Measurements from ENCODE around the gene AGAP2. TPM values are rescaled to one million over a fixed set of nuclear protein-coding genes. Genes with fewer than 3 reads are reported as not detected.
A peak's percentile ranks its signal among the peaks of the same experiment; 100 is the strongest.

AGAP2 gene
- total and polyA plus RNA-seq, 12 donors: 0.50 to 8.1 (median 2.1) TPM

DNA sequence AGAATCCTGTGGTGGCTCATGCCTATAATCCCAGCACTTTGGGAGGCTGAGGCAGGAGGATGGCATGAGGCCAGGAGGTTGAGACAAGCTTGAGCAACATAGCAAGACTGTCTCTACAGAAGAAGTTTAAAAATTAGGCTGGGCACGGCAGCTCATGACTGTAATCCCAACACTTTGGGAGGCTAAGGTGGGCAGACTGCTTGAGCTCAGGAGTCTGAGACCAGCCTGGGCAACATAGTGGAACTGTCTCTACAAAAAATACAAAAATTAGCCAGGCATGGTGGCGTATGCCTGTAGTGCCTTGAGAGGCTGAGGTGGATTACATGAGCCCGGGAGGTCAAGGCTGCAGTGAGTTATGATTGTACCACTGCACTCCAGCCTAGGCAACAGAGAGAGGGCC lies 29.3 kb upstream of the AGAP2 start:
- Histone ChIP-seq H3K4me1 (replicated peaks in 1 of 2) (peaks cover 30 to 37% of the 10 kb centered on the region in 2 donors), H3K27ac (no peak overlapping the region), H3K4me3 (no peak overlapping the region), H3K27me3 (no peaks in the 10 kb centered on the region), H3K36me3 (replicated peaks in 1 of 2) (no peaks in the 10 kb centered on the region), H3K9me3 (replicated peaks in 1 of 3) (no peaks in the 10 kb centered on the region)
- no peak for DNase-seq
- intact Hi-C loops (cut with DNase I): no loop called here
- 57 to 68% (median 61%) methylated on average over 3 of the region's 3 CpGs for WGBS, 4 donors
- TF ChIP-seq, protein P1, sequence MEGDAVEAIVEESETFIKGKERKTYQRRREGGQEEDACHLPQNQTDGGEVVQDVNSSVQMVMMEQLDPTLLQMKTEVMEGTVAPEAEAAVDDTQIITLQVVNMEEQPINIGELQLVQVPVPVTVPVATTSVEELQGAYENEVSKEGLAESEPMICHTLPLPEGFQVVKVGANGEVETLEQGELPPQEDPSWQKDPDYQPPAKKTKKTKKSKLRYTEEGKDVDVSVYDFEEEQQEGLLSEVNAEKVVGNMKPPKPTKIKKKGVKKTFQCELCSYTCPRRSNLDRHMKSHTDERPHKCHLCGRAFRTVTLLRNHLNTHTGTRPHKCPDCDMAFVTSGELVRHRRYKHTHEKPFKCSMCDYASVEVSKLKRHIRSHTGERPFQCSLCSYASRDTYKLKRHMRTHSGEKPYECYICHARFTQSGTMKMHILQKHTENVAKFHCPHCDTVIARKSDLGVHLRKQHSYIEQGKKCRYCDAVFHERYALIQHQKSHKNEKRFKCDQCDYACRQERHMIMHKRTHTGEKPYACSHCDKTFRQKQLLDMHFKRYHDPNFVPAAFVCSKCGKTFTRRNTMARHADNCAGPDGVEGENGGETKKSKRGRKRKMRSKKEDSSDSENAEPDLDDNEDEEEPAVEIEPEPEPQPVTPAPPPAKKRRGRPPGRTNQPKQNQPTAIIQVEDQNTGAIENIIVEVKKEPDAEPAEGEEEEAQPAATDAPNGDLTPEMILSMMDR (IDR thresholded peaks at IDR 0.05): no peak
- no peak for TF ChIP-seq POLR2A (IDR thresholded peaks at IDR 0.05)

DNA sequence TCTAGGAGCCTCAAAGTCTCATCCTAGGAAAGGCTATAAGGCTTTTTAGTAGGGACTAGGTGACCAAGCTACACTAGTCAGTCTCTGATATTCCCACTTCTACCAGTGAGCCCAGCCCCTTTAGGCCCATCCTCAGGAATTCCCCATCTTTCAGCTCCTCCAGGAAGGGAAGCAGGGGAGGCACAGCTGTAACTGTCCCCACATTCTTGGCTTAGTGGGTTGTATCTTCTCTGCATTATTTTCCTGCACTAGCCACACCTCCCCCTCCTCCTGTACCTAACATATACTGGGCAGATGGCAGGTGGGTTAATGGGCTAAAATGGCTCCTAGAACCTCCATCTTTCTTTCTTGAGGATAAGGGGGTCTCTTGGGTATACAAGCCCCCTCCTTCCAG lies 28.8 kb upstream of the AGAP2 start:
- intact Hi-C loops (cut with DNase I): no loop called here

DNA sequence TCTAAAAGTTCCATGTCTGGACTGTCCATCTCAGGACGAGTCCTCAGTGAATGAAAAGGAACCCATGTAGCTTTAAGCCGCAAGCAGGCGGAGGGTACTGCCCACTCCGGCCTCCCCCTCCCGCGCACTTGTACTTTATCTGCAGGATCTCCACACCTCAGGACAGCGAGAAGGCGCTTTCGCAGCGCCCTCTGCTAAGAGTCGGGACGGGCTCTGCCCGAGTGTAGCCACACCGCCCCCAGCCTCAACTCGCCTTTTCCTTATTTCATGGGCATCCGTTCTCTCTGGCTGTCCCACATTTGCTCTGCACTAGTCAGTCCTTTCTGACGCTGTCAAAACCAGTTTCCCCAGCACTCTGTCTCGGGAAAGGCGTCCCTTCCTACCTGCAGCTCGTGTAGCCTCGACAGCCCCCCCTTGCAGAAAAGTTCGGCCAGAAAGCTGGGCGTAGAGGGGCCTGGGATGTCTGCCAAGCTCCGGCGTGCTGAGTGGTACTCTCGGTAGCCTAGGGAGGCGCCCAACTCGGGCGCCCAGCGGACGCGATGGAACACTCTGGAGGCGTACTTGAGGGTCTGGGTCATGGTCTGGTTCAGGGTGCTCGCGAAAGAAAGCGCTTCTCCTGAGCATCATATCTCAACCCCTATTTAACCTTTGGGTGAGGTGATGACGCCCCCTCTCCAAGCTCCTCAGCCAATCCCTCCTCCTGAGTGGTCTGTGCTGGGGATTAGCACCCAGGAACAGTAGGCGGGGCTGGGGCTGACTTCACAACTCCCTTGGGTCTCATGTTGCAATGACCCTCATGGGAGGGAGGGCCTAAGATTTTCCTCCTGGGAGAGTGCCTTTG lies 28.1 kb upstream of the AGAP2 start, which contains the start of gene CYP27B1:
Gene CYP27B1, minus strand, starts transcription at position 615 of the 841 bp plus-strand sequence. Its CDS starts 37 bp downstream, at position 578.
- H3K27me3 ChIP-seq: no peaks in the 10 kb centered on the region
- DNase-seq: peak in 3 of 7 donors; percentile 34 to 59 (median 43)
- H3K4me3 ChIP-seq: peak within 1 kb of the TSS in 1 of 4 donors; percentile 58
- H3K4me1 ChIP-seq (replicated peaks in 1 of 2): peaks cover 29 to 37% of the 10 kb centered on the region in 2 donors
- H3K36me3 ChIP-seq (replicated peaks in 1 of 2): no peaks in the 10 kb centered on the region
- no peak within 1 kb of the TSS for H3K27ac ChIP-seq
- intact Hi-C loops (cut with DNase I): no loop called here
- TF ChIP-seq, protein P1 (IDR thresholded peaks at IDR 0.05): no peak
- no peak for TF ChIP-seq POLR2A (IDR thresholded peaks at IDR 0.05)
- H3K9me3 ChIP-seq (replicated peaks in 1 of 3): no peaks in the 10 kb centered on the region
- 4 to 6% (median 5%) methylated on average over 30 to 38 of the region's 38 CpGs for WGBS, 4 donors

More for the DNA sequence above, 28.8 kb upstream of the AGAP2 start:
- TF ChIP-seq, protein P1 (IDR thresholded peaks at IDR 0.05): no peak
- no peak for TF ChIP-seq POLR2A (IDR thresholded peaks at IDR 0.05)
- DNase-seq: no peak
- Histone ChIP-seq H3K9me3 (replicated peaks in 1 of 3) (no peaks in the 10 kb centered on the region), H3K27ac (no peak overlapping the region), H3K4me1 (replicated peaks in 1 of 2) (peaks cover 29 to 37% of the 10 kb centered on the region in 2 donors), H3K36me3 (replicated peaks in 1 of 2) (no peaks in the 10 kb centered on the region), H3K4me3 (no peak overlapping the region), H3K27me3 (no peaks in the 10 kb centered on the region)

DNA sequence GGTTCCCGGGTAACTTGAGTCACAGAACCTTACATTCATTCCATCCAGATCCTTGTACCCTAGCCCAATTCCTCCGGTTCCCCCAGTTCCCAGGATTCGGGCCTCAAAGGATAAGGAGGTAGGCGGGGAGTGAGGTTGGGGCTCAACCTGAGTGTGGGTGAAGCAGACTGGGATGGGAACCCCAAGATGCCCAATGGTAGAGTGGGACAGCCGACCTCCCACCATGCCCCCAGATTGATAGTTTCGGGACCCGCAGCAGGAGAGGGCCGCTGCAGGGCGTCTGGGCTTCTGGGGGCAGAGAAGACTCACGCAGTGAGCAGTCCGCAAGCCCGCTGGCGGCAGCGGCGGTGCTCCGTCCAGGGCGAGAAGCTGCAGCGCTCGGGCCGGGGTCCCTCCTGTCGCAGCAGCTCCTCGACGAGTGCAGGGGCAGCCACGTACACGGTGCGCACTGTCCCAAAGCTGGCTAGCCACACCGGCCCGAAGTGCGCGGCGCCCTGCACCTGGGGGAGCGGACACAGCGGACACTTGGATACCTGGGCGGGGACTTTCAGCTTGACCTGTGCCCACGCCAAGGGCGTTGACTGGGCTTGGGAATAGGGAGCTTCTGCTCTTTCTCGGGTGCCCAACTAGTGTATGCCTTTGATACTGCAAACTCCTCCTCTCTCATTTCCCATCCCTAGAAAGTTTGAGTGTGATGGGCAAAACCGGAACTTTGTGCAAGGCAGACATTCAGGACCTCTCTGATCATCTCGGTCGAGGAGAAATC lies 27.3 kb upstream of the AGAP2 start:
- Histone ChIP-seq H3K27ac (no peak overlapping the region), H3K4me3 (peak overlapping the region in 1 of 4 donors; percentile 58), H3K4me1 (replicated peaks in 1 of 2) (peaks cover 24 to 29% of the 10 kb centered on the region in 2 donors), H3K36me3 (replicated peaks in 1 of 2) (no peaks in the 10 kb centered on the region), H3K9me3 (replicated peaks in 1 of 3) (no peaks in the 10 kb centered on the region), H3K27me3 (no peaks in the 10 kb centered on the region)
- 3 to 10% (median 3%) methylated on average over 8 to 40 of the region's 40 CpGs for WGBS, 4 donors
- intact Hi-C loops (cut with DNase I): no loop called here
- DNase-seq: no peak
- TF ChIP-seq POLR2A (IDR thresholded peaks at IDR 0.05): no peak
- TF ChIP-seq, protein P1 (IDR thresholded peaks at IDR 0.05): no peak
